ENCODE data around the gene ASCL5.

- no peak for TF ChIP-seq CTCF (conservative IDR thresholded peaks at IDR 0.05 in 1 of 2, IDR thresholded peaks at IDR 0.05 in 1 of 2; ENCODE audit: low read depth in 1 of 2, low read length in 2 of 2)
- no peak for TF ChIP-seq EZH2 (IDR thresholded peaks at IDR 0.05; ENCODE audit: low read length, missing control alignments)
Measured at GRCh38 chr1:201140235-201140940, 13.4 kb upstream of the ASCL5 start.

Data from fibroblast of lung (primary cell).